Kidney glomerular epithelial cell (primary cell): Measurements from ENCODE around the gene NTM.
"Not testable (repeated sequence)": the region's sequence is repeated elsewhere in the genome, so short reads cannot be mapped to it uniquely, and the experiment has no call there.

Experiments used
- DNase-seq: peaks from one replicate; lab custom pipeline; 2025; lab: John Stamatoyannopoulos, UW

The NTM gene

GRCh38 chr11:132047167-132047566 is 676.8 kb downstream of the NTM start:
- DNase-seq: no peak

GRCh38 chr11:132048040-132048439 is 677.6 kb downstream of the NTM start:
- no peak for DNase-seq

GRCh38 chr11:132049205-132049604 is 678.8 kb downstream of the NTM start:
- DNase-seq: no peak

- DNase-seq: no peak
Measured at GRCh38 chr11:132050049-132050448, 679.6 kb downstream of the NTM start.

GRCh38 chr11:132050577-132051165 is 680.3 kb downstream of the NTM start:
- DNase-seq: no peak

- no peak for DNase-seq
Measured at GRCh38 chr11:132051704-132052103, 681.3 kb downstream of the NTM start.

GRCh38 chr11:132052342-132052741 is 681.9 kb downstream of the NTM start:
- DNase-seq: no peak

- DNase-seq: no peak
Measured at GRCh38 chr11:132052904-132053303, 682.5 kb downstream of the NTM start.

GRCh38 chr11:132054822-132055221 is 684.4 kb downstream of the NTM start:
- DNase-seq: peak; percentile 91

GRCh38 chr11:132055296-132055695 is 684.9 kb downstream of the NTM start:
- DNase-seq: no peak

- no peak for DNase-seq
Measured at GRCh38 chr11:132056689-132057088, 686.3 kb downstream of the NTM start.

GRCh38 chr11:132057266-132057665 is 686.9 kb downstream of the NTM start:
- no peak for DNase-seq

- no peak for DNase-seq
Measured at GRCh38 chr11:132058211-132058772, 687.9 kb downstream of the NTM start.

- DNase-seq: no peak
Measured at GRCh38 chr11:132060567-132060966, 690.2 kb downstream of the NTM start.

GRCh38 chr11:132062031-132062430 is 691.6 kb downstream of the NTM start:
- no peak for DNase-seq

- DNase-seq: no peak
Measured at GRCh38 chr11:132062541-132062940, 692.1 kb downstream of the NTM start.

- peak; percentile 97 for DNase-seq
Measured at GRCh38 chr11:132064987-132065620, 694.7 kb downstream of the NTM start.

GRCh38 chr11:132068556-132068955 is 698.1 kb downstream of the NTM start:
- DNase-seq: no peak

- DNase-seq: not testable (repeated sequence)
Measured at GRCh38 chr11:132069593-132069992, 699.2 kb downstream of the NTM start.

- DNase-seq: not testable (repeated sequence)
Measured at GRCh38 chr11:132070907-132071306, 700.5 kb downstream of the NTM start.

- peak; percentile 96 for DNase-seq
Measured at GRCh38 chr11:132072044-132072857, 701.8 kb downstream of the NTM start.

GRCh38 chr11:132072858-132073211 is 702.4 kb downstream of the NTM start:
- no peak for DNase-seq

- no peak for DNase-seq
Measured at GRCh38 chr11:132073787-132074186, 703.4 kb downstream of the NTM start.
